GM23248 (cell line): ENCODE data around the gene PDE4B.

Experiments used
- EZH2 ChIP-seq: fragments of 200-600 bp; sonication (generic); IDR thresholded peaks from 2 replicates; pipeline ENCODE4 v1.6.1; 2018; ENCODE audit warnings: antibody characterized with exemption, mild to moderate bottlenecking; ENCODE audit not compliant: insufficient read depth, poor library complexity, severe bottlenecking
- EZH2phosphoT487 ChIP-seq: fragments of 200-600 bp; sonication (generic); IDR thresholded peaks from 2 replicates; pipeline ENCODE4 v1.6.1; 2018; ENCODE audit warnings: antibody characterized with exemption, moderate library complexity, mild to moderate bottlenecking, low read depth; ENCODE audit not compliant: insufficient read depth

- TF ChIP-seq EZH2: no peak
- no peak for TF ChIP-seq EZH2phosphoT487
Observed at GRCh38 chr1:66262208-66262963, 469.7 kb downstream of the PDE4B start.
